Endothelial cell of umbilical vein (primary cell): ENCODE measurements around the gene CADM4. TPM values are rescaled to one million over a fixed set of nuclear protein-coding genes. Genes with fewer than 3 reads are reported as not detected.

ENCODE experiments used
- BruUV-seq: library from RNA; stranded (reverse); fragments of 400-500 nt; replicated peaks from 2 replicates; lab custom pipeline; 2021; lab: Mats Ljungman, UMichigan
- CTCF ChIA-PET: fragments of 300-600, 350-600 bp; sonication (Branson Sonifier 250); formaldehyde crosslinking; loops from one replicate; lab custom pipeline; 2021; ENCODE audit warnings: antibody characterized with exemption, inconsistent platforms; lab: Charles Lee
- POLR2A ChIA-PET: fragments of 300-600, 350-600 bp; sonication (Branson Sonifier 250); formaldehyde crosslinking; loops from one replicate; lab custom pipeline; 2021; ENCODE audit warnings: antibody characterized with exemption, inconsistent platforms; lab: Charles Lee
- DNase-seq: peaks from one replicate; pipeline ENCODE4 v3.0.0-alpha.2; 2011; ENCODE audit warnings: low read depth, low spot score
- FAIRE-seq: peaks from 2 replicates; lab custom pipeline; 2011; peaks lifted over from hg19 to GRCh38; lab: Jason Lieb, UNC
- H2AFZ ChIP-seq: 2 replicates; pipeline ENCODE4 v1.6.0; 2012; ENCODE audit warnings: low read depth, low read length, control low read depth, inconsistent platforms
- H3K27ac ChIP-seq: 2 replicates; pipeline ENCODE4 v1.5.1; 2011; ENCODE audit warnings: low read depth, mild to moderate bottlenecking, control low read depth, low read length, moderate library complexity; ENCODE audit not compliant: insufficient read depth
- H3K27me3 ChIP-seq, 2 experiments: 2 replicates each; pipeline versions ENCODE4 v1.6.0 to v1.6.1; 2011; ENCODE audit warnings: low read length in 2 of 2, mixed read lengths in 1 of 2; ENCODE audit not compliant: control insufficient read depth in 2 of 2, insufficient read depth in 2 of 2
- H3K36me3 ChIP-seq, 2 experiments: 2 replicates in 1 of 2; 3 replicates in 1 of 2; pipeline ENCODE4 v1.5.1; 2011; ENCODE audit warnings: low read length in 2 of 2, mild to moderate bottlenecking in 1 of 2, moderate library complexity in 1 of 2; ENCODE audit not compliant: control insufficient read depth in 2 of 2, insufficient read depth in 2 of 2; ENCODE audit errors: extremely low read depth in 1 of 2
- H3K4me1 ChIP-seq: 3 replicates; pipeline ENCODE4 v1.5.1; 2011; ENCODE audit warnings: mild to moderate bottlenecking, low read length; ENCODE audit not compliant: control insufficient read depth, insufficient read depth; ENCODE audit errors: extremely low read depth
- H3K4me2 ChIP-seq: 2 replicates; pipeline ENCODE4 v1.6.1; 2011; ENCODE audit warnings: low read length, control low read depth, mixed read lengths; ENCODE audit not compliant: insufficient read depth
- H3K4me3 ChIP-seq, 3 experiments: fragments of 200-600 bp in 1 of 3; sonication (generic), shearing (Covaris generic) in 1 of 3; replicated peaks in 1 of 3; 2 replicates each; pipeline ENCODE4 v1.5.1; 2011 to 2016; ENCODE audit warnings: control low read depth in 3 of 3, low read length in 3 of 3, mild to moderate bottlenecking in 2 of 3, inconsistent platforms in 1 of 3, low read depth in 1 of 3, moderate library complexity in 1 of 3; ENCODE audit not compliant: insufficient read depth in 1 of 3
- H3K79me2 ChIP-seq: 2 replicates; pipeline ENCODE4 v1.6.0; 2012; ENCODE audit warnings: low read length, inconsistent platforms; ENCODE audit not compliant: control insufficient read depth, insufficient read depth
- H3K9ac ChIP-seq: replicated peaks from 2 replicates; pipeline ENCODE3; 2011; ENCODE audit warnings: low read length, control low read depth; ENCODE audit not compliant: insufficient read depth; ENCODE audit errors: extremely low read depth
- H3K9me1 ChIP-seq: replicated peaks from 3 replicates; pipeline ENCODE4 v1.6.0; 2011; ENCODE audit warnings: mild to moderate bottlenecking, low read length; ENCODE audit not compliant: control insufficient read depth, insufficient read depth; ENCODE audit errors: extremely low read depth
- H3K9me3 ChIP-seq: replicated peaks from 2 replicates; pipeline ENCODE4 v1.5.1; 2012; ENCODE audit warnings: low read length, inconsistent platforms; ENCODE audit not compliant: control insufficient read depth, insufficient read depth
- H4K20me1 ChIP-seq: replicated peaks from 2 replicates; pipeline ENCODE3; 2011; ENCODE audit warnings: mild to moderate bottlenecking, low read length; ENCODE audit not compliant: control insufficient read depth, insufficient read depth; ENCODE audit errors: extremely low read depth
- CTCF ChIP-seq, 2 donors: IDR thresholded peaks; 1 replicate in 1 of 2; 2 replicates in 1 of 2; pipeline ENCODE4 v1.5.1; 2011; ENCODE audit warnings: low read length in 2 of 2, mild to moderate bottlenecking in 2 of 2, moderate library complexity in 2 of 2, control low read depth in 1 of 2, inconsistent platforms in 1 of 2, low read depth in 1 of 2; ENCODE audit not compliant: insufficient read depth in 1 of 2; ENCODE audit errors: extremely low read depth in 1 of 2
- EZH2 ChIP-seq: IDR thresholded peaks from 2 replicates; pipeline ENCODE4 v1.6.1; 2012; ENCODE audit warnings: borderline replicate concordance, low read depth, mild to moderate bottlenecking, moderate library complexity, low read length, inconsistent platforms; ENCODE audit not compliant: severe bottlenecking
- FOS ChIP-seq: IDR thresholded peaks from 2 replicates; pipeline ENCODE4 v1.6.1; 2011; ENCODE audit warnings: mild to moderate bottlenecking, low read length, moderate library complexity, borderline replicate concordance; ENCODE audit not compliant: insufficient read depth
- GATA2 ChIP-seq: IDR thresholded peaks from 2 replicates; pipeline ENCODE4 v1.7.0; 2011; ENCODE audit warnings: low read depth, mild to moderate bottlenecking, moderate library complexity, mixed read lengths, low read length; ENCODE audit not compliant: insufficient read length, insufficient read depth
- JUN ChIP-seq: IDR thresholded peaks from 2 replicates; pipeline ENCODE4 v1.6.1; 2011; ENCODE audit warnings: borderline replicate concordance, low read depth; ENCODE audit not compliant: insufficient read length, insufficient read depth
- MAX ChIP-seq: IDR thresholded peaks from 2 replicates; pipeline ENCODE4 v1.6.1; 2011; ENCODE audit not compliant: insufficient read depth, insufficient read length
- MYC ChIP-seq: IDR thresholded peaks from one replicate; pipeline ENCODE4 v1.6.1; 2011; ENCODE audit warnings: mild to moderate bottlenecking, low read depth, low read length
- POLR2A ChIP-seq: IDR thresholded peaks from 2 replicates; pipeline ENCODE4 v1.6.1; 2012; ENCODE audit warnings: low read depth, mild to moderate bottlenecking, control low read depth, low read length
- POLR2AphosphoS5 ChIP-seq: IDR thresholded peaks from 2 replicates; pipeline ENCODE4 v1.6.1; 2012; ENCODE audit warnings: low read depth, mild to moderate bottlenecking, control low read depth, low read length, moderate library complexity; ENCODE audit not compliant: insufficient read depth
- dilution Hi-C: fragments of 300-500 bp; cut with MboI; formaldehyde crosslinking; loops from one replicate; pipeline ENCODE4 v1.15.0; 2019; ENCODE audit warnings: low sequenced_read_pairs; ENCODE audit not compliant: extremely low pct_ligation_motif_present
- intact Hi-C: fragments of 100-400 bp; cut with micrococcal nuclease; formaldehyde crosslinking; loops from one replicate; pipeline ENCODE4 v1.10.0; 2022
- polyA plus RNA-seq, 4 experiments: library from polyadenylated mRNA; depleted of rRNA in 3 of 4; stranded (reverse) in 3 of 4; unstranded in 1 of 4; fragments of >200 nt; gene quantifications; 2 replicates each; pipeline versions ENCODE4 v1.2.1 to v1.2.3, GENCODE V29; 2011 to 2012; ENCODE audit warnings: missing spikeins in 1 of 4
- total RNA-seq: library from RNA; stranded (reverse); gene quantifications from 2 replicates; pipeline ENCODE4 v1.2.3, GENCODE V29; 2021

CADM4 gene
- total and polyA plus RNA-seq, 2 donors (not counting 3 experiments of a cell fraction or from before 2014, with no cell fraction given) = 5.0 to 7.5 TPM

GRCh38 chr19:43644181-43644580, 4.5 kb upstream of the CADM4 start:
- peaks cover 2% of the 10 kb centered on the region in 2 experiments for H3K36me3 ChIP-seq
- dilution Hi-C loops (no loop called here), intact Hi-C loops (no loop called here)
- peaks cover 7% of the 10 kb centered on the region for H3K4me1 ChIP-seq
- DNase-seq (no peak), FAIRE-seq (no peak)
- peaks cover 5 to 8% of the 10 kb centered on the region in 2 experiments for H3K27me3 ChIP-seq
- no peak overlapping the region for H3K4me2 ChIP-seq
- ChIA-PET CTCF (no interaction called here), POLR2A (no interaction called here)
- BruUV-seq = no TSS peak
- no peak overlapping the region for H2AFZ ChIP-seq
- no peaks in the 10 kb centered on the region for H4K20me1 ChIP-seq
- no peaks in the 10 kb centered on the region for H3K9me3 ChIP-seq
- H3K4me3 ChIP-seq = no peak overlapping the region
- TF ChIP-seq MYC (no peak), MAX (no peak), JUN (no peak), CTCF (IDR thresholded peaks at IDR 0.05; ENCODE audit: extremely low read depth in 1 of 2, insufficient read depth in 1 of 2, low read depth in 1 of 2, low read length in 2 of 2) (no peak)
- no peak overlapping the region for H3K27ac ChIP-seq
- no peak overlapping the region for H3K9ac ChIP-seq
- H3K79me2 ChIP-seq = no peaks in the 10 kb centered on the region
- no peaks in the 10 kb centered on the region for H3K9me1 ChIP-seq

GRCh38 chr19:43643326-43643725, 3.7 kb upstream of the CADM4 start:
- Histone ChIP-seq H3K36me3 (no peaks in the 10 kb centered on the region), H3K4me1 (peaks cover 7% of the 10 kb centered on the region), H3K9me1 (no peaks in the 10 kb centered on the region), H3K27ac (no peak overlapping the region), H3K9ac (no peak overlapping the region), H3K9me3 (no peaks in the 10 kb centered on the region), H3K4me2 (no peak overlapping the region), H2AFZ (no peak overlapping the region), H3K27me3 (peaks cover 13 to 16% of the 10 kb centered on the region in 2 experiments), H4K20me1 (no peaks in the 10 kb centered on the region), H3K4me3 (no peak overlapping the region), H3K79me2 (no peaks in the 10 kb centered on the region)
- intact Hi-C loops (no loop called here), dilution Hi-C loops (no loop called here)
- FAIRE-seq (no peak), DNase-seq (no peak)
- CTCF ChIA-PET = interaction anchor here (1.2 kb wide), 1 partner anchor 19 kb away, joined by 4 read pairs; no protein-coding TSS in a partner anchor
- no TSS peak for BruUV-seq
- TF ChIP-seq POLR2AphosphoS5 = no peak
- TF ChIP-seq FOS = no peak
- no peak for TF ChIP-seq GATA2
- TF ChIP-seq MYC = no peak
- TF ChIP-seq JUN = no peak
- no peak for TF ChIP-seq MAX
- no peak for TF ChIP-seq EZH2
- TF ChIP-seq CTCF (IDR thresholded peaks at IDR 0.05; ENCODE audit: extremely low read depth in 1 of 2, insufficient read depth in 1 of 2, low read depth in 1 of 2, low read length in 2 of 2) = no peak
- no peak for TF ChIP-seq POLR2A
- POLR2A ChIA-PET = no interaction called here
